Mucosa of descending colon (tissue), 3 donors: ENCODE measurements around the gene LRRC74A. TPM values are rescaled to one million over a fixed set of nuclear protein-coding genes. Genes with fewer than 3 reads are reported as not detected.

Experiments
- ATAC-seq: fragments of 200-7000 bp; cut with Tn5 transposase; one replicate; pipeline ENCODE4 v1.9.1; 2020; ENCODE audit warnings: mild to moderate bottlenecking, moderate library complexity
- DNase-seq, 3 donors: peaks; one replicate each; pipeline ENCODE4 v3.0.0-alpha.2; 2020
- H3K36me3 ChIP-seq: fragments of 200-600 bp; one replicate; pipeline ENCODE4 v1.8.0; 2021; ENCODE audit warnings: low read depth, mild to moderate bottlenecking
- H3K4me1 ChIP-seq: fragments of 200-600 bp; one replicate; pipeline ENCODE4 v1.8.0; 2021; ENCODE audit warnings: low read depth, mild to moderate bottlenecking
- H3K4me3 ChIP-seq: fragments of 200-600 bp; one replicate; pipeline ENCODE4 v1.8.0; 2021; ENCODE audit warnings: mild to moderate bottlenecking
- H3K9me3 ChIP-seq: fragments of 200-600 bp; one replicate; pipeline ENCODE4 v1.8.0; 2021; ENCODE audit warnings: mild to moderate bottlenecking
- intact Hi-C, 2 donors: fragments of 100-400 bp; cut with DNase I in 1 of 2; cut with micrococcal nuclease in 1 of 2; formaldehyde crosslinking; loops; one replicate each; pipeline versions ENCODE4 v1.11.0 to v1.11.1; 2022; cut with DNase I, micrococcal nuclease
- total RNA-seq, 3 donors: library from RNA; stranded (reverse); fragmentation: NEBNext Ultra II Directional in 2 of 3; extraction: Animal tissue kit (Norgen Biotek cat#: 25700) in 2 of 3; gene quantifications; one replicate each; pipeline versions ENCODE4 v1.2.1 to v1.2.4, GENCODE V29; 2021 to 2023
- TF ChIP-seq, protein P1 (sequence below): fragments of 200-600 bp; IDR thresholded peaks from one replicate; pipeline ENCODE4 v1.8.0; 2022; ENCODE audit warnings: antibody characterized with exemption, mild to moderate bottlenecking
- donor health status: DM: no; HTN: no; CAD: no; lungs with moderate emphysema.
- donor health status: DM: no; HTN: no; CAD: no.
- donor health status: DM: no; HTN: yes; CAD: no.

LRRC74A gene
- total RNA-seq, 3 donors from 2014 or later = not detected

DNA sequence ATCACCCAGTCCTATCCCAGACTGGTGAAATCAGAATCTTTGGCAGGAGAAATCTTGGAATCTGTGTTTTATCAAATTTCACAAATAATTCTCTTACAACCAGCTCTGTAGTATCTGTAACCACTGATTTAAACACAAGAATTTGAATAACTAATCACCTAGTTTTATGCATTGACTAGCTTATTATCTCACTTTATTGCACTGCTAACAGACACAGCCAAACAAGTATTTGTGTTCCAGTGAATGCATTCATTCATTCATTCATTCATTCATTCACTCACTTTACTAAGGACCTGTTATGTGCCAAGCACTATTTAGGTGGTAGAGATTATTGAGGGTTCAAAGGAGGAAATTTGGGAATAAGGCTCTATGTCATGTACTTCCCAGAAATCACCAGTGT is 16.2 kb downstream of the LRRC74A start:
- no peak for ATAC-seq
- TF ChIP-seq, protein P1, sequence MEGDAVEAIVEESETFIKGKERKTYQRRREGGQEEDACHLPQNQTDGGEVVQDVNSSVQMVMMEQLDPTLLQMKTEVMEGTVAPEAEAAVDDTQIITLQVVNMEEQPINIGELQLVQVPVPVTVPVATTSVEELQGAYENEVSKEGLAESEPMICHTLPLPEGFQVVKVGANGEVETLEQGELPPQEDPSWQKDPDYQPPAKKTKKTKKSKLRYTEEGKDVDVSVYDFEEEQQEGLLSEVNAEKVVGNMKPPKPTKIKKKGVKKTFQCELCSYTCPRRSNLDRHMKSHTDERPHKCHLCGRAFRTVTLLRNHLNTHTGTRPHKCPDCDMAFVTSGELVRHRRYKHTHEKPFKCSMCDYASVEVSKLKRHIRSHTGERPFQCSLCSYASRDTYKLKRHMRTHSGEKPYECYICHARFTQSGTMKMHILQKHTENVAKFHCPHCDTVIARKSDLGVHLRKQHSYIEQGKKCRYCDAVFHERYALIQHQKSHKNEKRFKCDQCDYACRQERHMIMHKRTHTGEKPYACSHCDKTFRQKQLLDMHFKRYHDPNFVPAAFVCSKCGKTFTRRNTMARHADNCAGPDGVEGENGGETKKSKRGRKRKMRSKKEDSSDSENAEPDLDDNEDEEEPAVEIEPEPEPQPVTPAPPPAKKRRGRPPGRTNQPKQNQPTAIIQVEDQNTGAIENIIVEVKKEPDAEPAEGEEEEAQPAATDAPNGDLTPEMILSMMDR = no peak

DNA sequence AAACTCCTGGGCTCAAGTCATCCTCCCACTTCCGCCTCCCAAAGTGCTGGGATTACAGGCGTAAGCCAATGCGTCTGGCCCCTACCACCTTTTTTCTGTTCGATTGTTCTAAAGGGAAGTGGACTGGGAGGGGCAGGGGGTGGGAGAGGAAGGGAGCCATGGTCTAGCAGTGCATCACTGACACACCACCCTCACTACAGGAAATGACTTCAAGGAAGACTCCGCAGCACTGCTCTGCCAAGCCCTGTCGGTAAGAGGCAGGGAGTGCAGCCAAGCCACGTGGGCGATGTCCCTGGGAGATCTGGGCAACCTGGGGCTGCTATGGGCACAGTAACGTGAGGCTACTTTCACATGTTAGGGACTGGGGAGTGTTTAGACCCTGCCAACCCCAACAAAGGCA is 18.0 kb downstream of the LRRC74A start:
- intact Hi-C loops = no loop called here
- H3K4me3 ChIP-seq = no peak overlapping the region
- TF ChIP-seq, protein P1 = no peak

More for the DNA sequence above, 16.2 kb downstream of the LRRC74A start:
- no peaks in the 10 kb centered on the region for H3K4me1 ChIP-seq
- intact Hi-C loops = no loop called here
- no peaks in the 10 kb centered on the region for H3K36me3 ChIP-seq
- no peak for DNase-seq
- no peaks in the 10 kb centered on the region for H3K9me3 ChIP-seq
- H3K4me3 ChIP-seq = no peak overlapping the region

DNA sequence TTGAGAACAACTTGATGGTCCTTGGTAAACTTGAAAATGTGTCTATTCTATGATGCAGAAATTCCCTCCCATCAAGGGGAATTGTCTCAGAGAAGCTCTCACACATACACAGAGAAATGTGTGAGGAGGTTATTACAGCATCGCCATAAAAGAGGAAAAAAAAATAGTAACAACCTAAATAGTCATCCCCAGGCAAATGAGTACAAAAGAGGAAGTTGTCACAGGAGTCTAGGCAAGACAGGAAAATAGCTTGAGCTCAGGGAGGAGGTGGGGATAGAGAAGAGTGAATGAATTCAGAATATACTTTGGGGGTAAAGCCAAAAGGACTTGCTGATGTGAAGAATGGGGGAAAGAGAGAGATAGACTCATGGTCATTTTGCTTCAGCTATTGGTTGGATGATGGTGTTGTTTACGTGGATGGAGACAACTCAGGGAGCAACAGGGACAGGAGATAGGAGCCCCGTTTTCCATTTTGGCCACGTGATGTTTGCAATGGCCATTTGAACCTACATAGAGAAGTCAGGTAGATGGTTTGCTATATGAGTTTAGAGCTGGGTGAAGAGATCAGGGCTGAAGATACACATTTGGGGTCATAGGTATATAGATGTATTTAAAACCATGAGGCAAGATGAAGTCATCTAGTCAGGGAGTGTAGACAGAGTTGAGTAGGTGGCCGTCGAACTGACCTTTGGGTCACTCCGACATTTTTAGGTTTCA is 20.3 kb downstream of the LRRC74A start:
- TF ChIP-seq, protein P1 = no peak
- intact Hi-C loops = no loop called here
- no peaks in the 10 kb centered on the region for H3K36me3 ChIP-seq
- H3K9me3 ChIP-seq = no peaks in the 10 kb centered on the region
- H3K4me1 ChIP-seq = no peaks in the 10 kb centered on the region
- DNase-seq = no peak
- ATAC-seq = no peak
- H3K4me3 ChIP-seq = no peak overlapping the region

More for the DNA sequence above, 18.0 kb downstream of the LRRC74A start:
- no peaks in the 10 kb centered on the region for H3K36me3 ChIP-seq
- H3K9me3 ChIP-seq = no peaks in the 10 kb centered on the region
- peak; percentile 85 for ATAC-seq
- DNase-seq = peak in 2 of 3 donors; percentile 38 to 67
- no peaks in the 10 kb centered on the region for H3K4me1 ChIP-seq

DNA sequence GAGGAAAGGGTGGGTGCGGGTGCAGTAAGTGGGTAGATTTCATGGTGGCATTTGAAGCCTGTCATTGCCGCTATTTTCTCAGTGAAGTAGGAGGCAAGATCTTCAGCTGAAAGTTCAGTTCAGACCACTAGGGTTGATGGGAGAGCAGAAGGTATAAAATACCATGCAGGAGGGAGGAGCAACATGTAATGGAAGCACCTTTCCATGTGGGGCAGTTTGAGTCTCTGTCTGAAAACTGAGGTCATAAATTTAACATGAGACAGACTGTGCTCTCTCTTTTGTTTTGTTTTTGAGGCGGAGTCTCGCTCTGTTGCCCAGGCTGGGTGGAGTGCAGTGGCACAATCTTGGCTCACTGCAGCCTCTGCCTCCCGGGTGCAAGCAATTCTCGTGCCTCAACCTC is 22.7 kb downstream of the LRRC74A start:
- peak; percentile 79 for ATAC-seq
- H3K4me3 ChIP-seq = no peak overlapping the region
- no peak for DNase-seq
- H3K9me3 ChIP-seq = no peaks in the 10 kb centered on the region
- intact Hi-C loops = no loop called here
- no peaks in the 10 kb centered on the region for H3K36me3 ChIP-seq
- TF ChIP-seq, protein P1 = no peak
- no peaks in the 10 kb centered on the region for H3K4me1 ChIP-seq

DNA sequence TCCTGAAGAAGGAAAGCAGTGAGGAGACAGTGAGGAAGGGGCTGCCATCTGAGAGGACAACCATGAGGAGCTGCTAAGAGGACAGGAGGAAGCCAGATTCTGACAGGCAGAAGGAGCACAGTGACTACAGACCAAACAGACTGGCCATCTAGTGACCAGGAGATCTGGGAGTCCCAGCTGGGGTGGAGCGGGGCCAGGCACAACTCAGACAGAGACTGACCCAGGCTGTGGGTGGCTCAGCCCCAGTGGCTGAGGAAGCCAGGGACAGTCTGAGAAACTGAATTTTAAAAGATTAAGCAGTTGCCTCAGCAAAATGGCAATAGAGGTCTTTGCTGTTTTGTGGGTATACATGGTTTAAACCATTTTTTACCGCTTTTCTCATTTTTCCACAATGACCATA is 28.9 kb downstream of the LRRC74A start:
- ATAC-seq (no peak), DNase-seq (no peak)
- TF ChIP-seq, protein P1 = no peak
- Histone ChIP-seq H3K4me3 (no peak overlapping the region), H3K4me1 (no peaks in the 10 kb centered on the region), H3K36me3 (no peaks in the 10 kb centered on the region), H3K9me3 (no peaks in the 10 kb centered on the region)
- intact Hi-C loops = no loop called here

DNA sequence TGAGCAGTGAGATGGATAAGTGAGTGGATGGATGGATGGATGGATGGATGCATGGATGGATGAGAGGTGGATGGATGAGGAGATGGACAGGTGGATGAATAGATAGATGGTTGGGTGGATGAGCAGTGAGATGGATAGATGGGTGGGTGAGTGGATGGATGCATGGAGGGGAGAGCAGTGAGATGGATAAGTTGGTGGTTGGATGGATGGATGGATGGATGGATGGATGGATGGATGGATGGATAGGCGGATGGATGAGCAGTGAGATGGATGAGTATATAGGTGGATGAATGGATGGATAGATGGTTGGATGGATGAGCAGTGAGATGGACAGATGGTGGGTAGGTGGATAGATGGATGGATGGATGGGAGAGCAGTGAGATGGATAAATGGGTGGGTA is 30.6 kb downstream of the LRRC74A start:
- H3K9me3 ChIP-seq = no peaks in the 10 kb centered on the region
- no peak for ATAC-seq
- H3K36me3 ChIP-seq = no peaks in the 10 kb centered on the region
- H3K4me3 ChIP-seq = no peak overlapping the region
- TF ChIP-seq, protein P1 = no peak
- H3K4me1 ChIP-seq = no peaks in the 10 kb centered on the region
- intact Hi-C loops = no loop called here
- no peak for DNase-seq
